Hindlimb muscle (tissue), 1 donor: Measurements from ENCODE around the gene IRS2. TPM values are rescaled to one million over a fixed set of nuclear protein-coding genes. Genes with fewer than 3 reads are reported as not detected.

Experiments used
- DNase-seq: peaks from one replicate; pipeline ENCODE4 v3.0.0-alpha.2; 2013
- polyA plus RNA-seq: library from polyadenylated mRNA; unstranded; fragments of 120-200 nt; gene quantifications from one replicate; pipeline ENCODE4 v1.2.1, GENCODE V29; 2013; ENCODE audit not compliant: insufficient read length

Gene IRS2
- polyA plus RNA-seq, 1 donor, result 3.6 TPM

DNA sequence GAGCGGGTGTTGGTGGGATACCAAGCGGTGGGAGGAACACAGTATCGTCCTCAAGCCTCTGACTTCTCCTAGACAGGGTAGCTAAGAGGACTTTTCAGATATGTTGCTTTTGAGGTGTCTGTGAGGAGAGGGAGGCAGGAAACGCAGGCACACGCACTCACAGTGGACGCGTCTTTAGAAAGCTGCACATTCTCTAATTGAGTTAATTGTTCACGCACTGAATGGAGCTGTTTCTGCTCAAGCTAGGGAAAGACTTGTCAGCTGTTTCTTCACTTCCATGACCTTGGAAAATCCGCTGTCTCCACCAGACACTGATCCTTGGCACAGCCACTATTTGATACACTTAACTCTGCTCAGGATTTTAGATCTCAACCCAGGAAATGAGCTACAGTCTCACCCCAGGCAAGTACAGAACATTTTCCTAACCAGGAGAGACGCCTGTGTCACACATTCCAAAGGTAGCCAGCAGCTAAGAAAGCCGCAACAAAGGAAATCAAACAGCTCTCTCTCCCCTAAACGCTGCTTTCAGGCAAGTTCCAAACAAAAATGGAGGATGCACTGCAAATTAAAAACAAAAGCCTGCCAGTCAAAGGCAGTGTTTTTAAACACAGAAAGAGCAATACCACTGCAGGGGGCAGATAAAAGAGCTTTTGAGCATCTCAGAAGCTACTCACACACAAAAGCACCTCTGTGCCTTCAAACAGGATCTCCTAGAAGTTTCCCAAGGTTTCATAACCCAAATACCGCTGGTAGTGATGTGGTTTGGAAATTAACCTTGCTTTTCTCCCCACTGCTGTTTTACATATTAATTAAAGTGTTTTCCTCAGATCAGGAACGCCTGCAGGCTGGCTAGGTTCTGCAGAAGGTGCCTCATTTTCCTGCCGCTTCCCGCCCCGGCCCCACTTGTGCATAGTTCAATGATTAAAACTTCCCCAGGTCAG, 57.3 kb downstream of the IRS2 start:
- no peak for DNase-seq

DNA sequence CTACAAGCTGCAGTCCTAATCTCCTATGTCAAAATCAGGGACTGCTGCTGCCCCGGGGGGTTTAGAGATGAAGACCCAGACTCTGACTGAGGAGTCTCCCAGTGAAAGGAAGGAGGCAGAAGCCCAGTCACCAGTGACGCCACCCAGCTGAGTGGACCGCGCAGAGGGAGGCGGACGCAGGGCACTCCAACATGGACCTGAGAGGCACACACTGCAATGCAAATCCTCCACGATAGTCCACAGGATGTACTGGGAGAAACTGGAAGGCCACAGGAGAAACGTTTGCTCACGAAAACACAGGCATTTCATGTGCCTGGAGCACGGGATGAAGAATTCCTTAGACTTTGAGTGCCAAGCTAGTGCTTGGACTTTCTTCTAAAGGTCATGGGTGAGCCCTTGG, 58.3 kb downstream of the IRS2 start:
- DNase-seq, result no peak

DNA sequence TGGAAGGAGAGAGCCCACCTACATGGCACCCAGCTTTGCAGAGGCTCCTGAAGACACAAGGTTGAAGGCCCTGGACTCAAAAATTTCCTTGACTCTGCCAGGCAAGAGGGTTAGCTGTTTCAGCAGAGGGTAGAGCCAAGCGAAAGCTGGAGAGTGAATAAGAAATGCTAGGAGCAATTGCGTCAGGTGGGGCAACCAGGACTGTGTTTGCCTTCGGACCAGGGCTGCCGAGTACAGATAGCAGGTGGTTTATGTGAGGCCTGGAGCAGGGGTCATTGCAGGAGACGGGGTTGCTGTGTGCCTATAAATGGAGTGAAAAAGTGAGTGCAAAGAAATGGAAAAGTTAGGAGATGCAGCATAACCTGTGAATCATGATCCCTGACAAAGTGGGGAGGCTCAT, 59.1 kb downstream of the IRS2 start:
- no peak for DNase-seq

DNA sequence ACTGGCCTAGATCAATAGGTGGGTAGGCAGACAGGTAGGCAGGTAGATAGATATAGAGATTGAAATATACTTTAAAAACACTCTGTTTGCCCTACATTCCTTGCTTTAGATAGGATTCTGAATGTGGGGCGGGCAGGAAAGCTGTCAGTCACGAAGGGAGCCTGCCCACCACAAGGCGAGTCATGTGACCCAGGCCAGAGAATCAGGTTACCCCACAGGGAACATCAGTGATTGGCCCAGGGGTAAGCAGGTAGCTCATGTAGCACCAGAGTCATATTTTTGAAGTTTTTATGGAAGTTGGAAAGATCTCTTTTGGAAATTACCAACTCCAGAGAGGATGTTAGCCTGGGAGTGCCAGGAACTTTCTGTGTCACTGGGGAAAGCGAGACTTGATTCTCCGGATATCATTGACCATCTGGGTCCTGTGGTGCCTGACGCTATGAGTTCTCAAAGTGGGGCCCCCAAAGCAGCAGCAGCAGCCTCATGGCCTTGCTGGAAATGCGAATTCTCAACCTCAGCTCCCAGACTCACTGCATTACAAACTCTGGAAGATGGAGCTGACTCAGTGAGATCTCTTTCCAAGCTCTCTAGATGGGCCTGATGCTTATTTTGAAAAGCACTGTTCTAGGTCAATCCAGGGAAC, 60.3 kb downstream of the IRS2 start:
- DNase-seq, result no peak

DNA sequence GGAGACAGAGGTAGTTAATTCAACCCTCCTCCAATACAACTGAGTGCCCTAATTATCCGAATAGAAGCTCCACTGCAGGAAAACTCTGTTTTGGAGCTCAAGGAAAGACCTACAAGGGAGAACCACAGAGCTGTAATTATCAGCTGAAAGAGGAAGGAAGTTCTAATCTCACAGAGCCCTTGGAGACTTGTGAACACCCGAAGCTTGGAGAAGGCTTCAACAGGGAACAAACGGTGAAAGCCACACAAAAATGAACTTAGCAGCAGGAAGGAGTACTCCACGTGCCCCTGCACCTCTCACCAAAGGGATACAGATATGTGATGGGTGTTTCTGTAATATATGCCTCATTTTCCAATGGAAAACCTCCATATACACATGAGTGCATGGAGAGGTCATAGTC, 61.1 kb downstream of the IRS2 start:
- no peak for DNase-seq

DNA sequence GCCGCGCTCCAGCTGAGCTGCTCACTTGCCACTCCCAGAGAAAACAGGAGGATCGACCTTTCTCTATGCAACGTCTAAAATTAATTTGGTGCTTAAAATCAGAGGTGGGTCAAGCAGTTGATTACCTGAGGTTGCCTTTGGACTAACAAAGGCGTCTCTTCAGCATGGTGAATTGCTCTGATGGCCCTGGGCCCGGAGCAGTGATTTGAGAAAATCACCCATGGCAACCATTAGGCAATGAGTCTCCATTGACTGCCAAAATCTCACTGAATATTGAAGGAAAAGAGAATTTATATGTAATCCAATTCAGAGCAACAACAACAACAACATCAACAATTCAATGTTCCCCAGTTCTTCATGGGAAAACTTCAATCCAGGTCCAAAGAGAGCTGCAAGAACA, 61.8 kb downstream of the IRS2 start:
- no peak for DNase-seq

DNA sequence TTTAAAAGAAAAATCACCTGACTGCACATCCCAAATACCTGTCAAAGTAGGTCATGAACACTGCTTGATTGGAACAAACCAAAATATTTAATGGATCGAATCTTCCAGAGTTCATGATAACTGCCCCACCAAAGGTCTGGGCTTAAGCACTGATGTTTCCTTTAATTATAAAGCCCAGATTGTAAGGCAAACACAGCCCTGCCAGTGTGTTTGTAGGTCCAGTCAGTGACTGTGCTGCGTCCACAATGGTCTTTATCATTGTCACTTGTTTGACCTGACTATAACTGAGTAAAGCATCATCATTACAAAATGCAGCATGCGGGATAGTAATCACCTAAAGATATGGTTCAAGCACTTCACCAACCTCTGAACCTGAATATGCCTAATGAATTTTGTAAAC, 63.3 kb downstream of the IRS2 start:
- no peak for DNase-seq

DNA sequence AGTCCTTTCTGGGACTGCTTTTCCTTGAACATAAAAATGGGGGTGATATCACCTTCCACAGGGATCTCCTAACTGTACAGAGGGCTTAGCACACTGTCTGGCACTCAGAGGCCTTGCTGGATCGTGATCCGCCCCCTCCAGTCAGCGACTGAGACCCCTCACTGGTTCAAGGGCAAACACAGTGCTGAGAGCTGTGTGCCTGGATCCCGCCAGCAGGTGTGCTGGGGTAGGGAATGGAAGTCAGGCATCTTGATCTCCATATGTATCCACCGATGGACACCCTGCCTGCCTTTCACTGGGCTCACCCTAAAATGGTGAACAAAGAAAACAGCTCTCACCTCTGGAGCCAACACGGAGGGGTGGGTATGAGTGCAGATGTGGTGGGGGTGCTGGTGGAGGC, 64.3 kb downstream of the IRS2 start:
- no peak for DNase-seq

DNA sequence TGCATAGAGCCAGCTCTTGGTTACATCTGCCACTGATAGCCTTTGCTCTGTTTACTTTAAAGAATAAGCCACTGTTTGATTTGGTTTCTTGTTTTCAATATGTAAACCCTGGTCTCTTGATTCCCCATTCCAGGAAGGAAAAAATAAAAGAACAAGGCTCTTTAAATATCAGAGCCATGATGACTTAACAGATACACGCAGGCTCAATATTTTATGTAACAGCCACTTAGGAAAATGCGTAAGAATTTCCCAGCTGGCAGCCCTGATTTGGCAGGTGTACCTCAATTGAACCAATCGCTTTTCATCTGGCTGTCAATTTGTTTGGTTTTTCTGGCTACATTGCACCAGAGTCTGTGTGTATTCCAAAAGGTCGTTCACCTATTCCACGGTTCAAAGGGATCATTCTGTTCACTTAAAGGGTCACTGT, 65.6 kb downstream of the IRS2 start:
- no peak for DNase-seq

DNA sequence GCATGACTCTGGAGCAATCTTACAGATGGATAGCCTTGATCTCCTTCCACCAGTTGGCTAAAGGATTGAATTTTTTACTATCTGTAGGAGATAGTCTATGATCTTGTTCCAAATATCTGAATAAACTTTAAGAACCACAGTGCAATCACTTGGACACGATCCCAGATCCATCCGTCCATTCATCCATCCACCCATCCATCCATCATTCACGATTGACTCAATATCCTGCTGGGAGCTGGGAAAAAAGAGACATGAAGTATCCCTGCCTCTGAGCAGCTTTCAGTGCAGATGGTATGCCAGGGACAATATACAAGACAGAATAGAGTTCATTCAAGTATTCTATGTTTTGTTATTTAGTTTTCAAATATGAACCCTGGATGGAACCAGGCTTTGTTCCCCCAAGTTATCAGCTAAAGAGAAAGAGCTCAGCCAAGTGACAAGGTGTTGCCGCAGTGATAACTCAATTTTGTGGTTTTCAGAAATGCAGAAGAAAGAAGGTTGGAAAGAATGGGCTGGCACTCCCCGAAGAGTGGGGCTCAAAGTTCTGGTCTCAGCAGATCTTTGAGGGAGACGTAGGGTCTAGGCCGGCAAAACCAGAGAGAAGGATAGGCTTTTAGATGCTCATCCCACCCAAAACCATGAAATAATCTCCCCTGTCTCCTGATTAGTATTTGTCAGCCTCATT, 66.3 kb downstream of the IRS2 start:
- DNase-seq, result no peak

DNA sequence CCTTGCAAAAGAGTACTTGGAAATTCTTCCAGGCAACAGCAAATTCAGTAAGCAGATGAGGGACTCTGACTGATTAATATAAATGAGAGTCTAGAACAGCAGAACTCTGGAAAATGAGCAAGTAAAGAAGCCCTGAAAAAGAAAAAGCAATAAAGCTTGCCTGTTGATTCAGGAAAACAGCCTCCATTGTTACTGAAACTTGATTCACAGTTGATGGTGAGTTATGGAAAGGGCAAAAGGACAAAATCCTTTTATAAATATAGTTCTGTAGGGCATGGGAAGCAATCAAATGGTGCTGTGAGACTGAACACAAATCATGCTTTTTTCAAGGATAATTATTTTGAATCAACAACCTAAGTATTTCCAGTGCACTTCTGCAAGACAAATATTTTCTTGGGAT, 67.7 kb downstream of the IRS2 start:
- no peak for DNase-seq

DNA sequence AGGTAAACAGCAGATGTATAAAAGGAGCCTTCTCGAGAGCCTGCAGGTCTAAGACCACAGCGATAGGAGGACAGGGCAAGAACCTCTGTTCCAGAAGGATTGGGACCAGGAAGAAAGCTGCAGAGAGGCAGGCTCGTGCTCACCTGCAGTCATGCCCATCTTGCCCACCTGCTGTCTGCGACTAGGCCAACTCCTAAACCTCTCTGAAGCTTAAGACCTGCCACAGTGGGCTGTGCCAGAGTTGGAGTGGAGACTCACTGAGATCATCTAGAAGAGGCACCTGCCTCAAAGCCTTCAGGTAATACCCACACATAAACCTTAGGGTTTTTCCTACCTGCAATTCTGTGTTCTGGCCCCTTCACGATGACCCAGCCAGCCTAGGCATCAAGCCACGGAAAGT, 68.7 kb downstream of the IRS2 start:
- DNase-seq, result no peak

DNA sequence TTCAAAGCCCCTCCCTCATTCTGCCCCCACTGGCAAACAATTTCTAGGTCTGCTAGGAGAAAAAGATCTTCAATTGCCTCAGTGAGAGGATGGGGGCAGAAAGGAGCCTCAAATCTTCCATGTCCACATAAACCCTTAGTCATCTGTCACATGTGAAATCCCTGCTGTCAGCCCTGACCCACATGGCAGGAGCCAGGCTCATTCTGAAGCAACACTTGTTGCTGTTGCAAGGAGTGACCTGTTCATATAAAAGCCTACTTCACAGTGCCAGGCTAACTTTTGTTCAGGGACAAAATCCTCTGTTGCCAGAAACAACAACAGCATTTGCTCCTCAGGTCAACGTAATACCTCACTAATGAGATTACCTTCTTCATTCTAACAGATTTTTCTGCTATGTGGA, 70.5 kb downstream of the IRS2 start:
- DNase-seq, result no peak

DNA sequence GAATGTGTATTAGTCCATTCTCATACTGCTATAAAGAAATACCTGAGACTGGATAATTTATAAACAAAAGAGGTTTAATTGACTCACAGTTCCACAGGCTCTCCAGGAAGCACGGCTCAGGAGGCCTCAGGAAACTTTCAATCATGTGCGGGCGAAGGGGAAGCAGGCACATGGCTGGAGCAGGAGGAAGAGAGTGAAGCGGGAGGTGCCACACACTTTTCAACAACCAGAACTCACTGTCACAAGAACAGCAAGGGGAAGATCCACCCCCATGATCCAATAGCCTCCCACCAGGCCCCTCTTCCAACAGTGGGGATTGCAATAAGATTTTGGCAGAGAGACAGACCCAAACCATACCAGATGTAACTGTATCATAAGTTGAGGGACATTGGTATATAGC, 72.7 kb downstream of the IRS2 start:
- DNase-seq, result no peak

DNA sequence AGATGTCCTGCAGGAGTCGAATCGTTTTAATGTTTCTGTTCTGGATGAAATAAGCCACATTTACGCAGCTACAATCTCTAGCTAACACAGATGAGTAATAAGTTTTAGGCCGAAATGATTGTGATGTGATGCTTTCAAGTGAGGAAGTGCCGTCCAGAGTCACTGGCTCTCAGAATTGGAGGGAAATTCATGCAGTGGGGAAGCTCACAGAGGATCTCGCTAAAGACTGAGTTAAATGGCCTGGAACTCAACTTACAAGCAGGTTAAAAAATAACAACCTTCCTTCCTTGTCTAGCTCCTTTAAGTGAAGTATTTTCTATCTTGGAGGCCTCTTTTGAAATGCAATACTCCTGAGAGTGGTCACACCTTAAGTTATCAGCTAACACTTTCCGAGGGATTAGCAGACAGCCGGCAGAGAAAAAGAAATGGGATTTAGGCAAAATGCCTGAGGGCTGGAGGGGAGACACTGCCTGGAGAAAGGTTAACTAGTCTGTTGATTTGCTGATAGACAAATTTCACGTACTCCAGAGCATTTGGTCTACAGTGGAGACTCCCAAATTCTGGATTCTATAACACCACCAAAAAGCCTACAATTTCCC, 74.2 kb downstream of the IRS2 start:
- DNase-seq, result no peak

DNA sequence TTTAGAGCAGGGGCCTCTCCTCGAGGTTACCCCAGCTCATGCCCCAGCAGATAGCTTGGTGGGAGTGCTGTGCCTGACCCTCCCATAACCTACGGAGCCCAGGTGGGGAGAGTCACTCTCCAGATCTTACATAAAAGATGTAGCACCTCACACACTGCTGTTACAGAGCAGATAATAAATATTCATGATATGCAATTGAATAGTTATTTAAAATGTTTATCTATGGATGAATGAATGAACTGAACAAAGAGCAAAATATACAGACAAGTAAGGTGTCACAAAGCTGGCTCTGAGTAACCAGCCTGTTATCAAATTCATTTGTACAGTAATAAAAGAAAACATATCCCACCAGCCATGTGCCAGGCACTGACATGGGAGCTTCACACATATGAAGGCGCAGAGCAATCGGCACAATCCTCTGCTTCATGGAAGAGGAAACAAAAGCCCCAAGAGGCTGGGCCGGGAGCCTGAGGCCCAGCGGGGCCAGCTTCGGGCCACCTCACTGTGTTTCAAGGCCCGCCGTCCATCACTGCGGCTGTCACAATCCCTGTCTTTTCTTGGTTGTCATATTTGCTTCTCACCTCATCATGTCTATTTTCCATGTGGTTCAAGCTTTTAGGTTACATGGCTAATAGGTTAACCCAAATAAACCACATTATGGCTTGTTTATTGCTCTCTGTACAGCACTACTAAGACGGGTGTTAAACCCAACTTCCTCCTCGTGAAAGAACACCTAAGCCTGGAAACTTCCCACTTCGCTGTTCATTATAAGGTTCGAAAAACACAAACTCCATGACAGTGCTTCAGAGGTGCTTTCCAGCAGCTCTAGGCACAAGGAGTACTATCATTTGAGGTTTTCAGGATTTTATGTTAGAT, 78.4 kb downstream of the IRS2 start:
- no peak for DNase-seq

DNA sequence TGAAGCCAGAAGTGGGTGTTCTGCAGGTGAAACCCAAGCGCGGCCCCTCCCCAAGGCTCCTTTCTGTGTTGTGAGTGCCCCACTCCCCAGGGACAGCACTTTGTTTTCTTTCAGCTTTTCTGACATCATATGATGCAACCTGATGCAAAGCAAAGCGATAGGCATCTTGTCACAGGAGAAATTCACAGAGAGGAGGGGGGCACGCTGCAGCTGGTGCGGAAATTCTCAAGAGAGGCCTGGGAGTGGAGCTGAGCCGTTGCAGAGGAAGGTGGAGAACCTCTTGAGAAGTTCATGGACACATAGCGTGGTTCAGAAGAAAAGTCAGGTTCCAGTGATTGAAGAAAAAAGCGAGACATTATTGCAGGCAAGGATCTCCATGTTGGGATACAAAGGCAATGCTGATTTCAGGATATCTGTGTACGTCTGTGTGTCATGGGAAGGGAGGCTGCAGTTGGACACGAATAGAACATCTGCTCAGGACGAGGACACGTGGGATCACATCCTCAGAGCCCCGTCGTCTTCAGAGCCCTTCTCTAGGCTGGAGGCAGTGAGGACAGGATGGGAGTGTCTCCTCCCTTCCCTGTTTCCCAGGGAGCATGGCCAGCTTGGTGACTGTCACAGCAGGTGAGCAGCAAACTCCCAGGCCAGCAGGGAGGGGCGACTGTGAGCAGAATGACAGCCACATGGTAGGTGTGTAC, 79.2 kb downstream of the IRS2 start:
- DNase-seq, result no peak

DNA sequence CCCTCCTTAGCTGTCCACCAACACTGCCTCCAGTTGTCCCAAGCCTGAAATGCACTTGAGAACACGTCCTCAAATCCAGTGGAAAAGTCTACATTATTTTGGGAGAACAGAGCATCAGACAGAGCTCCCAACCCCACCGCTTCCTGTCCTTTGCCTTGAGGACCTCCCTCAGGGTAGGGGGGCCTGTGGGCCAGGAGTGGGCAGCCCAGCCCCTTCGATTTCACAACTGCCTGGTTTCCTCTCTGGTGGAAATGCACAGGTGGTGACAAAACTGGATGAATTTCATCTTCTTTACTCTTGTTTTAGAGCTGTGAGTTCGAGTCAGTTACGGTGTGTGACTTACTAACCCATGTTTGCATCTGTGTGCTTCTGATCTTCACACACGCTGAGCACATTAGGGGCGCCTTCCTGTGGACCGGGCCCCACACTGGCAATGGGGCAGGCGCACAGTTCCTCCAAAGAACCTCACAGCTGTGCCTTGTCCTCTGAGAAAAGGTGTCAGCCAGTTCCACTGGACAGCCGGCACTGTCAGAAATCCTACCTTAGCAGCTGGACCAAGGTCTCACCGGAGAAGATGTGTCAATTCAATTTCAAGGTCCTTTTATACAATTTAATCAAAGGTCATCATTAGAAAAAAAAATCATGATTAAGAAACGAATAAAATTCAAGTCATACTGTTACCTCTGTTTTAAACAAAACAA, 80.2 kb downstream of the IRS2 start:
- no peak for DNase-seq

DNA sequence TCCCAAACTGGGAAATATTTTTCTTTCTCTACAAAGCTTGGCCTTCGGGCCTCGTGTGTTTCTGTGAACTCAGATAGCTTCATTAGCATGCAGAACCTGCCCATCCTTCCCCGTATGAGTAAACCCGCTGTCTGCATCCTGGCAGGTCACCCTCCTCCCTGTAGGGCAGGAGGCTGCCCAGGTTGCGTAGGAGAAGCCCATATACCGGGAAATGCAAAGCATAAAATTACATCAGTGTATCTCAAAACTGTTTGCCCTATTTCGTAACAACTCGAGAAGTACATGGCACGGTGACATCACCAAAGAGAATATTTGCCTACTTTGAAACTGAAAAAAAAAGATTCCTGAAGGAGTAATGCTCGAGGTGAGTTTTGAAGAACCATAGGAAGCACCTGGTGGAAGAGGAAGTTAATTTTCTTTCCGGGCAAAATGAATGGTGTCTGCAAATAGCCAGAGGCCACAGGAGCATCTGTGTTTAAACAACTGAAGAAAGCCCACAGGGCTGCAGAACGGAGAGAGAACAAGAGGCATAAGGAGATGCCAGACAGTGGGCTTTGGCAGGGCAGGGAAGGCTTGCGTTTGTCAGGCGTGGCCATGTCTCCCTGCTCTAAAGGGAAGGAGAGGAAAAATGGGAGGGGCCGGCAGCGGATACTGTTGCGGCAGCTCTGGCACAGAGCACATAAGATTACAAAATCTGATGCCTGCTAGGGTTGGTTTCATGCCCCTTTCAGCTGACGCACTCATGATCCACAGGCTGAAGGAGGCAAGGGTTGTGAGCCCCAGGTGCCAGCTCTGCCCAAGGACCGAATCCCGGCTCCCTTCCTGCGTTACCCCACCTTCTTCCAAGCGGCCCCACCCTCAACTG, 81.4 kb downstream of the IRS2 start:
- DNase-seq, result no peak

DNA sequence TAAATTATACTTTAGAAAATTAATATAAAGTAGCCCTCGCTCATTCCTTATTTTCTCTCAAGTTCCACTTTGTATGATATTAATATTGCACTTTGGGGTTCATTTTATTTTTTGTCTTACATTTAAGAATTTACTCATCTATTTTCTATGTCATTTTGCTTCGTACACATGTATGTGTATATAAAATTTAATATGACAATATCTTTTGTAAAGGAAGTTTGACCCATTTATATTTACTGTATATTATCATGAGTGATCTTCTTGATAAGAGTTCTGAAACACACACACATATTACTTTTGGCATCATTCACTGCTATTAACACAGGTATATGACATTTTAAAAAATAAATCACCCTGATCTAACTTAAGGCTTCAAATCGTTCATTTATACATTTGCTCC, 83.1 kb downstream of the IRS2 start:
- no peak for DNase-seq
